Head of caudate nucleus (tissue), 42 donors: ENCODE results near the gene POMC.
"Not testable (repeated sequence)": the region's sequence is repeated elsewhere in the genome, so short reads cannot be mapped to it uniquely, and the experiment has no call there.

Experiments used
- DNase-seq, 42 donors: peaks; one replicate each; pipeline versions ENCODE4 v3.0.0 to v3.0.0-alpha.2; 2020 to 2021; ENCODE audit warnings: mixed read lengths in 7 of 42
- intact Hi-C: fragments of 100-400 bp; cut with DNase I; formaldehyde crosslinking; loops from one replicate; pipeline ENCODE4 v1.15.0; 2022

The POMC gene

DNA sequence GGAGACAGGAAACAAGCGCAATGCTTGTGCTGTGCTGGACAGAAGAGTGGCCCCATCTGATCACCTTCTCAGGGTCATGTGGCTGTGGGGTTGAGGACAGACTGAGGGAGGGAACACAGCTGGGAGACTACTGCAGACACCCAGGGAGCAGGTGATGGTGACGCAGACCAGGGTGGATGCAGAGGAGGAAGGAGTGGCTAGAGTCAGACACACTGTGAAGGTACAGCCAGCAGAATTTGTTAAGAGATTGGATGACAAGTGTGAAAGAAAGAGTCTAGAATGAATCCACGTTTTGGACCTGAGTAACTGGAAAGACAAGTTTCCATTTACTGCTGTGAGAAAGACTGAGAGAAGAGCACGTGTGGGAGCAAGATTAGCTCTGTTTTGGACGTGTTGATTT lies 15.9 kb upstream of the POMC start:
- intact Hi-C loops: no loop called here
- DNase-seq: no peak

DNA sequence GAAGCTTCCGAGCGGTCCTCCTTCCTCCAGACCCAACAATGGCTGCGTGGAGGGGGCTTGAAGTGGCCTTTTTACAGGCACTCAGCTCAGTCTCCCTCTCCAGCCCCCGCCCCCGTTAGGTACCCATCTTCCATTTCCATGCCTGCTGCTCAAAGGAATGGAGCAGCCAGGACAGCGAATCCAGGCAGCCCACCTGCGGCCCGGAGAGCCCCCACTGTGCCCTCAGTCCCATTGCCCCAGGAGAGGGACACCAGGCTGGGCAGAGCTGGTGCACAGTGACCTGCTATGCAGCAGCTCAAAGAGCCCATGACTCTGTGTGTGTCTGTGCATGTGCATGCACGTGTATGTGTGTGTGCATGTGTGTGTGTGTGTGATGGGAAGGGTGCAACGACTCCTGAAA lies 10.6 kb upstream of the POMC start:
- no peak for DNase-seq
- intact Hi-C loops: no loop called here

DNA sequence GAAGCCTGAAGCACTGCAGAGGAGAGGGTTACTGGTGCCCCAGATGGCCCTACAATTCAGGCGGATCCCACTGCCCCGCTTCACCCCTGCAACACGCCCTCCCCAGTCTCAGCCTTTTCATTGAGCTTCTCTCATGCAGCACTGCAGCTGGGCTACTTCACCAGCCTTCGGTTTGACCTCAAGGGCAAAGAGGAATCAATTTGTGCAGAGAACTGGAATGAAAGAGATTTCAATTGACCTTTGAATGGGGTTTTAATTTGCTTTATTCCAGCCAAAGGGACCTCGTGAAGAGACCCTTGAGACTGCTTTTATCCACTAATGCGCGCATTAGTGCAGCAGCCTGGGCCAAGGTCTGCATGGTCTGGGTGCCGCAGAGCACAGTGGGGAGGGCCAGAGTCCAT lies 8.8 kb upstream of the POMC start:
- intact Hi-C loops: no loop called here
- DNase-seq: no peak

DNA sequence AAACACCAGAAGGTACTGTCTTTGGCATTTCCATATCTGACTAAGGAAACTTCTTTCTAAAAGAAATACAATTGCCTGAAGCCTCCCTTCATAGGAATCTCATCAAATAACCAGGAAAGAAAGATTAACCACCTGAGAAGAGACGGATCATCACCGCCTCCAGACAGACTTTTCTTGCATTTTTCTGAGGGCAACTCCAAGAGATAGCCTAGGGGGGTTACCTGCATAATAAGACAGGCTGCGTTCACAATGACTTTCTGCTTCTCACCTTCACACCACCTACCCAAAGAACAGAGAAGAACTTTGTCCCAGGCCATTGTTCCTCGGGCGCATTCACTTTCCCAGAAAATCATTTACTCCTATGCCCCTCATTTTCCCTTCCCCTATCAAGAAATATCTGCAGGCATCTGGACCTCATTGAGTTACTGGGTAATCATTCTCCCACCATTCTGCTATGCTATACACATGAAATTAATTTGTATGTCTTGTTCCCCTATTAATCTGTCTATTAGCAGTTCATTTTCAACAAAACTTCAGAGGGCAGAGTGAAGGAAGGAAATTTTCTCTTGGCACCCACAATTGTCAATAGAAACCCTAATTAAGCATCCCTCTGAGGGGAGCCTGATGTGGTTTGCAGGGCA lies 8.3 kb upstream of the POMC start:
- intact Hi-C loops: no loop called here
- DNase-seq: peak in 1 of 42 donors; percentile 7

DNA sequence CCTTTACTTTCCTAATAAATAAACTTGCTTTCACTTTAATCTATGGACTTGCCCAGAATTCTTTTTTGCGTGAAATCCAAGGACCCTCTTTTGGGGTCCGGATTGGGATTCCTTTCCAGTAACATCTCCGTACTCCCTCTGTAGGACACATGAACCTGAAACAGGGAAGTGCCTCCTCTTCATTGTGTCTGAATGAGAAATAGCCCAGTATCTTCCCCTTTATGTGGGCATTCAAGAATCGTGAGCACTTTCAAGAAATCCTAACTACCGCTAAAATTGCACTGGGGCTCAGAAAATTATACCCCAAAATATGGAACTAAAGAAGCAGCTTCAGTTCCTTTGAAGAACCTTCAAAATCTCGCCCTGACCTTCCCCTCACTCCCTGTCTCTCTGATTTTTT lies 7.8 kb upstream of the POMC start:
- peak in 1 of 42 donors; percentile 10 for DNase-seq

DNA sequence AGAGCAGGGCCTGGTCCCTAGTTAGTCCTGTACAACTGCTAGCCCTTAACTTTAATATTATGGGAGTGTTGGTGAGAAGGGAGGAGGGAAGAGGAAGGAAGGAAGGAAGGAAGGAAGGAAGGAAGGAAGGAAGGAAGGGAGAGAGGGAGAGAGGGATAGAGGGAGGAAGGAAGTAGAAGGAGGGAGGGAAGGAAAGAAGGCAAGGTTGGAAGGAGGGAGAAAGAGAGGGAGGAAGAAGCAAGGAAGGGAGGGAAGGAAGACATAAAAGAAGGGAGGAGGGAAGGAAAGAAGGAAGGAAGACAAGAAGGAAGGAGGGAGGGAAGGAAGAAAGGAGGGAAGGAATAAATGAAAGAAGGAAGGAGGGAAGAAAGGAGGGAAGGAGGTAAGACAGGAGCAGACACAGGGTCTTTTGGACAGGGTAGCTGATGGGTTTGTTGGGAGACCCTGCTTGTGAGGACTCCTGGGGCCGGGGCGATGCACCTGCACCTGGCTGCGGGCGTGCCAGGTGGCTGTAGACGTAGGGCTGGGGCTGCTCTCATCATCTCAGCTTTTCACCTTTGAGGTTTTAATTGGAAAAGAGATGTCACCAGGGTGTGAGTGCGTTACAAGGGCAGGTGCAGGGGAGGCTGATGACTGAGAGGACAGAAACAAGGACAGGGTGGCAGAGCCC lies 5.9 kb upstream of the POMC start:
- no peak for DNase-seq
- intact Hi-C loops: no loop called here

More for the DNA sequence above, 7.8 kb upstream of the POMC start:
- intact Hi-C loops: no loop called here

DNA sequence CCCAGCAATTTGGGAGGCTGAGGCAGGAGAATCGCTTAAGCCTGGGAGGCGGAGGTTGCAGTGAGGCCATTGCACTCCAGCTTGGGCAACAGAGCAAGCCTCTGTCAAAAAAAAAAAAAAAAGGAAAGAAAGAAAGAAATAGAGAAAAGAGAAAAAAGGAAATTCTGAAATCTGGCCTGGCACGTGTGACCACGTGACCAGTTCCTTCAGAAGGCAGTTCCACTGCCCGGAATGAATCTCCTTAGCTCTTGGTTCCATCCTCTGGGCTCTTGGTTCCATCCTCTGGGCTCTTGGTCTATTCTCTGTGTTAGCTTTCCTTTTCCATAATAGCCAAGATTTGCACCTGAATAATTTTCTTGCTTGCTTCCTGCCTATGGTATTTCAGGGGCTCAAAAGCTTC lies 5.3 kb upstream of the POMC start:
- intact Hi-C loops: no loop called here
- no peak for DNase-seq

DNA sequence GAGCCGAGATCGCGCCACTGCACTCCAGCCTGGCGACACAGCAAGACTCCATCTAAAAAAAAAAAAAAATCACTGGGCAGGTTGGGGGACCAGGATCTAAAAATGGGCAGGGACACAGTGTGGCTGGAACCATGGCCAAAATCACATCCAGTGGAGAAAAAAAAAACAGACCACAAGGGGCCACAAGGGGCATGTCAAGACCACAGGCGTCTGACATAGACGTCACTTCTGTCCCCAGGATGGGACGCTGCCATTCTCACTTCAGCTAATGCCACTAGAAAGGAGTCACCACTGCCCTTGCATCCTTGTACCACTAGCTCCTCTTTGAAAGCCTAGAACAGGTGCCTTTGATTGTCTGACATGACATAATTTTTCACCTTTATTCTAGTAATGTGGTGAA lies 2.5 kb upstream of the POMC start:
- intact Hi-C loops: no loop called here
- DNase-seq: peak in 1 of 42 donors; percentile 7

DNA sequence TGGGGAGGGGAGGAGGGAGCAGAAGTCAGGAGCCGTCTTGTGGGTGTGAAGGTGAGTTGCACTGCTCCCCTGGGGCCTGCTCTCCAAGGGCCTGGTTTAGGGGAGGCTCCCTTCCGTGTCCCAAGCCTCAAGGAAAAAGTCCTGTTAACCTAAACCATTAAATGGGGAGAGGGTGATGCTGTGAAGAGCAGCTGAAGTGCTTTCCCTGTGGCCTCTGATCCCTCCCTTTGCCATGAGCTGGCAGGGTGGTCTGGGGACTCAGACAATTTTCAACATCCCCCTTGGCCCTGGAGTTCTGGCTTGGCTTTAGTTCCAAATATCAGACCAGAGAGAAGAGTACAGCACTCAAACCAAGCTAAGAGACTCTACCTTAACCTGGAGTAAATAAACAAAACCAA lies 692 bp upstream of the POMC start:
- intact Hi-C loops: no loop called here
- DNase-seq: no peak

DNA sequence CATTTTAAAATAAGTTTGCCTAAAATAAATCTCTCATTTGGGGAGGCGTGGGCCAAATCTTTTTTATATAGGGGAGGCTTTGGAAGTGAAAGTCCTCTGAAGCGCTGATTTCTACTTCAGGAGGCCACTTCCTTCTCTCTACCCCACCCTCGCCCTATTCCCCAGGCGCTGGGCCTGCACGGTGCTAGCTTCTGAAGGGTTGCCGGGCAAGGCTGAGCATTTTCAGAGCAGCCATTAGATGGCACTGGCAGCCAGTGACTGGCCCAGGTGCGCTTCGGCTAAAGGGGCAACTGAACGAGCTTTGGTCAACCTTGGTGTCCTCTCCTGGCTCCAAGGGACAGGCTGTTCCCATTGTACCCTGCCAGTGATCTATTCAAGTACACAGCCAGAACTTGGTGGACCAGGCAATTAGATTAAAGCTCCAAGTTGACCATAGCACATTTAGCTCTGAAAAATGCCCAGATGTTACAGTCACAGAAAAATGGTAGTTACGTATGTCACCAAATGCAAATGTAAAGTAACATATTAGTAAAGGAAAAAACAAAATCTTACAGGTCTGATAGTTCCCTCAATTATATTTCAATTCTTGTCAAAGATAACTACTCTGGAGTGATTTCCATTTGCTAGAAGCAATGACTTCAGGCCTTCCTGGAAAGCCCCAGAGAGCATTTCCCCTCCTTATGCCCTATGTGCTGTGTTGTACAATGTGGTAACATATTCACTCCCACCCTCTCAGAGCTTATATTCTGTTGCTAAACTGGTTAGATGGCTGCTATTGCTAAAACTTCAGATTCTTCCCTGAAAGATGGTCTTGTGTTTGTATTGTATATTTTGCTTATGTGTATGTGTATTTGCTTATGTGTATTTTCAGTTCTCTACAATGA lies 2.1 kb downstream of the POMC start:
- intact Hi-C loops: no loop called here
- DNase-seq: peak; percentile 16 to 74 (median 46)

DNA sequence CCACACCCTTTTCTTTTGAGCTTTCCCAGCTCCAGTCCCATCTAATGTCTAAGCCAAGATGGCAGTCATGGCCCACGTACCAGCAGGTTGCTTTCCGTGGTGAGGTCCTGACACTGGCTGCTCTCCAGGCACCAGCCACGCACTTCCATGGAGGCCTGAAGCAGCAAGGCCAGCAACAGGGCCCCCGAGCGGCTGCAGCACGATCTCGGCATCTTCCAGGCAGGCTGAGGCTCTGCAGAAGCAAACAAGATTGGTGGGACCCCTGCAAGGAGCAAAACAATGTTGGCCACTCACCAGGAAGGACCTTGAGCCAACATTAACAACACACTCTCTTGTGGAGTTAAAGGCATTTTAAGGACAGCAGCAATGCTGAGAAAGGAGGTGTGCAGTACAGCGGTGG lies 3.8 kb downstream of the POMC start:
- intact Hi-C loops: no loop called here
- no peak for DNase-seq

DNA sequence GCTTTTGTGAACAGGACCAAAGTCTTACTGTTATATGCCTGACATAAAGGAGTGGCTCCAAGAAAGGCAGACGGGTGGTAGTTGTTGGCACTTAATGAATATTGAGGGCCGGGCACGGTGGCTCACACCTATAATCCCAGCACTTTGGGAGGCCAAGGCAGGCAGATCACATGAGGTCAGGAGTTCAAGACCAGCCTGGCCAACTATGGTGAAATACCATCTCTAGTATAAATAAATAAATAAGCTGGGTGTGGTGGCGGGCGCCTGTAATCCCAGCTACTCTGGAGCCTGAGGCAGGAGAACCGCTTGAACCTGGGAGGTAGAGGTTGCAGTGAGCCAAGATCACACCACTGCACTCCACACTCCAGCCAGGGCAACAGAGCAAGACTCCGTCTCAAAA lies 6.3 kb downstream of the POMC start:
- intact Hi-C loops: not testable (repeated sequence)

DNA sequence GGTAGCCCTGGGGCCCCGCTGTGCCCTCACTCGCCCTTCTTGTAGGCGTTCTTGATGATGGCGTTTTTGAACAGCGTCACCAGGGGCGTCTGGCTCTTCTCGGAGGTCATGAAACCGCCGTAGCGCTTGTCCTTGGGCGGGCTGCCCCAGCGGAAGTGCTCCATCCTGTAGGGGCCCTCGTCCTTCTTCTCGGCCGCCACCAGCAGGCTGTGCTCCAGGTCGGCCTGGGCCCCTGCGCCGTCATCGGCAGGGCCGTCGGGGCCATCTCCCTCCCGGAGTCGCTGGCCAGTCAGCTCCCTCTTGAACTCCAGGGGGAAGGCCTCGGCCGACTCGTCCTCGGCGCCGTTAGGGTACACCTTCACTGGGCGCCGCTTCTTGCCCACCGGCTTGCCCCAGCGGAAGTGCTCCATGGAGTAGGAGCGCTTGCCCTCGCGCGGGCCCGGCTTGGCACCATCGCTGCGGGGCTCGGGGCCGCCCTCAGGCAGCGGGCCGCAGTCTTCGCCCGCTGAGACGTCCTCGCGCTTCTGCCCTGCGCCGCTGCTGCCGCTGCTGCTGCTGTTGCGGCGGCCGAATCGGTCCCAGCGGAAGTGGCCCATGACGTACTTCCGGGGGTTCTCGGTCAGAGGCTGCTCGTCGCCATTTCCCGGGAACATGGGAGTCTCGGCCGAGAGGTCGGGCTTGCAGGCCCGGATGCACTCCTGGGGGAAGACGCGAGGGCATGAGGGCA lies 7.2 kb downstream of the POMC start:
- intact Hi-C loops: no loop called here
- peak in 28 of 42 donors; percentile 9 to 74 (median 42) for DNase-seq

More for the DNA sequence above, 6.3 kb downstream of the POMC start:
- DNase-seq: not testable (repeated sequence)

DNA sequence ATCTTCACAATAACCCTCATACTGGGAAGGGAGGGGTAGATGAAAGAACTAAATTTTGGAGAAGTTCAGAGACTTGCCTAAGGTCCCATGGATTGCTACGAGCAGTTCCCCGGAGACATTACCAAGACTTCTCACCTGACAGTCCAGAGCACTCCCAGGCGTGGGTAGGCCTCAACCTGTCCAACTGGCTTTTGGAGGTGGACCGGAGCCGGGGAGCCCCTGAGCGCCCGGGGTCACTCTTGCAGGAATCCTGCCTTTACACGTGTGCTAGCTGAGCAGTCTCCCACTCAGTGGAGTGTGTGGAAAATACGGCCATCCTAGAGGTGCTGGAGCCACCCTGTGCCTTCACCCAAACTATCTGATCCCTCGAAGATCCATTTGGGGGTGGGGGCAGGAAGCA lies 8.0 kb downstream of the POMC start:
- intact Hi-C loops: no loop called here
- DNase-seq: no peak

DNA sequence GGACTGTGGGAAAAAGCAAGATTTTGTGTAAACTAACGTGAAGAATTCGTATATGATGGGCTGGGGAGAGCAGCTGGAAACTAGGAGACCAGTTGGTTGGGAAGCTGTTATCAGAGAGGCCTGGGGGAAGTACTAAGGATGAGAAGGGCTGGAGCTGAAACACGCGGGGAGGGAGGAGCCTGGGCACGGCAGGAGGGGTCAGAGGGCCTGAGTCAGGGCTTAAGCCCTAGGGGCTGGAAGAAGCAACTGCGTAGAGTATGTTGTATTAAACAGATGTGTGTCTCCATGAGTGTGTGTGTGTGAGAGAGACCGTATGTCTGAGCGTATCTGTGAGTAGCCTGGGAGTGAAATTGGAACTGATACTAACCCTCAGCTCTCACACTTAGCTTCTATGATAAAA lies 8.4 kb downstream of the POMC start:
- no peak for DNase-seq
- intact Hi-C loops: no loop called here

DNA sequence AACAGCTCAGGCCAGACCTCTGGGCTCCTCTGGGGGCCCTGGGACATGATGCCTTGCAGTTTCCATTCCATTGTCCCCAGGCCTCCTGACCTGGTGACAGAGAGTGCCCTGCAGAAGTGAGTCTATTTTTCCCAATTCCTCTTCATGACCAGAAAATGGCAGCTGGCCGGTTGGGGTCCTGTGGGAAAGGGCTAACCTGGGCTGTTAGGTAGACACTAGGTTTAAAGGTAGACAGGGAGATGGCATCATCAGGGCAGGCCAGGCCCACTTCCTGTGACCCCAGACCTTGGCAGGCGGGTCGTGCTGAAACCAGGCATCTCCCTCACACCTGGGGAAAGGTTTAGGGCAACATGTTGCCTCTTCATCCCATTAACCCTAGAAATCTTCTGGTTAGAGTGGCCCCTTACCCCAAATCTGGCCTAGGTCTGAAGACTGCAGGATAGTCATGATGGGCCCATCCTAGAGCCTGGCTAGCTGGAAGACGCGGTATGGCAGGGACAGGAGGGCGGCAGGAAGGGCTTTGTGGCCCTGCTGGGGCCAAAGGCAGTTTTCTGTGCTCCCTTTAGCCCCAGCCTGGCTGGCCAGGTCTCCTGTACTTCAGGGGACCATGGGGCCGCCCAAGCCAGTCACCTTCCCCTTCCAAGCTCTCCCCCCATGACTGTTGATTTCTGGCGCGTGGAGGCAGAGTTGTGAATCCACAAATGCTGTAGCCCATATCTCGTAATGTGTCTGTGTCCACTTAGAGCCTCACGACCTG lies 10.1 kb downstream of the POMC start:
- intact Hi-C loops: no loop called here
- DNase-seq: no peak

DNA sequence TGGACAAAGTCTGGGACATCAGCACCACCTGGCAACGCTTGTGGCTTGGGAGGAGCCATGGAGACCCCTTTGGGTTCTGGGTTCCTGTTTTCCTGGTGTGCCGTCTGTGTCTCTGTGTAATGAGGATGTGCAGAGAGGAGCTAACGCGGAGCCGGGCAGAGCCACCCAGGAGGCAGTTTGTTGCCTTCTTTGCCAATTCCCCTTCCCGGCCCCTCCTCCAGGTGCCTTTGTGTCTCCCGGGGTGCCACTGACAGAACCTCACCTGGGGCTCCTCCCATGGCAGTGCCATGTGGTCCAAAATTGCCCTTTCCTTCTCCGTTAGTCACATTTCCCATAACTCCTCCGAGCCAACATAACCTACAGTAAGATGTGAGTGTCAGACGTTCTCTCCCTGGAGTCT lies 13.0 kb downstream of the POMC start:
- DNase-seq: no peak
- intact Hi-C loops: no loop called here

DNA sequence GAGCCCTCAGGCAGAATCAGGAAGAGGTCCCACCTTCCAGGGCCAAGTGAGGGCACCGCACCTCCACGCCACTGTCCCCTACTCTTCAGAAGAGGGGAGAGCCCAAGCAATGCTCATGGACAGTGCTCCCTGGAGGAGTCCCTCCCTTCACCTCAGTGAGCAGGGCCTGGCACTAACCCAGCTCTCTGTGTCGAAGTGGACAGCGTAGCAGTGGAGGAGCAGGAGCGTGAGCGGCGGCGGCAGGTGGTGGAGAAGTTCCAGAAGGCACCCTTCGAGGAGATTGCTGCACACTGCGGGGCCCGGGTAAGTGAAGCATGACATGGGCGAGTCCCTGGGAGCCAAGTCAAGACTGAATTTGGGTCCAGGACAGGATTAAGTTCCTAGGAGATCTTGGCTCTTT lies 16.7 kb downstream of the POMC start:
- intact Hi-C loops: no loop called here
- no peak for DNase-seq

DNA sequence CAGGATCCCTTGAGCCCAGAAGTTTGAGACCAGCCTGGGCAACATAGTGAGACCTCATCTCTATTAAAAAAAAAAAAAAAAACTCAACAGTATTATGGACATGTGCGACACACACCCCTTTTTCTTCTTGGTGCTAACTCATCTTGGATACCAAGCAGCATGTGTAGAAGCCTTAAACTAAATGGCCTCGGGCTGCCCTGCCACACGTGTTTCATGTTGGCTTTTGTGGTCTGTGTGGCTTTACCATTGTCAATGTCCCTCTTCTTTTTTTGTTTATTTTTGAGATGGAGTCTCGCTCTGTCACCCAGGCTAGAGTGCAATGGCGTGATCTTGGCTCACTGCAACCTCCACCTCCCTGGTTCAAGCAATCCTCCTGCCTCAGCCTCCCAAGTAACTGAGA lies 17.4 kb downstream of the POMC start:
- intact Hi-C loops: not testable (repeated sequence)

More for the DNA sequence above, 17.4 kb downstream of the POMC start:
- not testable (repeated sequence) for DNase-seq
